ENCODE measurements around the gene ATAD2B. TPM values are rescaled to one million over a fixed set of nuclear protein-coding genes. Genes with fewer than 3 reads are reported as not detected.

ATAD2B gene
- total and polyA plus RNA-seq, 2 of the 4 experiments (the other 2 are of a cell fraction) = 1.5 to 5.0 TPM

- TF ChIP-seq FOS (IDR thresholded peaks at IDR 0.05; ENCODE audit: low read depth, low read length) (no peak), MAZ (IDR thresholded peaks at IDR 0.05; ENCODE audit: borderline replicate concordance, low read depth, low read length) (no peak)
Measured at GRCh38 chr2:23756593-23757292, 170.2 kb downstream of the ATAD2B start (continued).

GRCh38 chr2:23754970-23755369, 172.0 kb downstream of the ATAD2B start:
- Histone ChIP-seq H3K27ac (ENCODE audit: insufficient read depth, low read length) (no peak overlapping the region), H3K23ac (ENCODE audit: low read depth, low read length) (0 out of 2 replicates have a peak overlapping the region, but pooled peaks have one; percentile 42), H3K4me2 (ENCODE audit: low read depth, low read length) (no peak overlapping the region), H3K9me1 (ENCODE audit: insufficient read depth, low read length) (peaks cover 5% of the 10 kb centered on the region), H3K18ac (ENCODE audit: low read depth, low read length) (peak overlapping the region; percentile 60; the same call in 1 of the 2 replicates), H3K9ac (ENCODE audit: low read depth, low read length) (no peak overlapping the region), H4K8ac (ENCODE audit: low read depth in 2 of 2, low read length in 2 of 2) (no peak overlapping the region), H3K9me3 (ENCODE audit: control insufficient read depth, insufficient read depth, low read length) (no peaks in the 10 kb centered on the region), H3K4me1 (ENCODE audit: control insufficient read depth, insufficient read depth, low read length) (peaks cover 20% of the 10 kb centered on the region), H2AK5ac (ENCODE audit: low read depth, low read length) (no peak overlapping the region), H3K4me3 (ENCODE audit: insufficient read depth, low read depth, low read length) (no peak overlapping the region), H2BK5ac (ENCODE audit: low read depth, low read length, poor library complexity, severe bottlenecking) (no peak overlapping the region), H3K36me3 (ENCODE audit: control insufficient read depth, insufficient read depth, low read length) (peaks cover 6% of the 10 kb centered on the region), H3K14ac (replicated peaks; ENCODE audit: low read depth, low read length) (no peak overlapping the region; the same call in 1 of the 2 replicates), H4K20me1 (ENCODE audit: insufficient read depth, low read length) (no peaks in the 10 kb centered on the region), H3K79me1 (ENCODE audit: low read depth in 1 of 2, low read length in 2 of 2) (peaks cover 0 to 5% of the 10 kb centered on the region in 2 experiments; a peak in 2 of 4 replicates), H2BK15ac (ENCODE audit: low read depth, low read length) (peak overlapping the region; percentile 46; the same call in 1 of the 3 replicates), H2BK20ac (ENCODE audit: low read depth, low read length) (peak overlapping the region; percentile 52; the same call in 1 of the 2 replicates), H4K91ac (ENCODE audit: insufficient read depth, low read depth, low read length) (no peak overlapping the region), H3K27me3 (ENCODE audit: control insufficient read depth, insufficient read depth, low read length) (no peaks in the 10 kb centered on the region), H2AK9ac (replicated peaks; ENCODE audit: low read depth, low read length, poor library complexity) (no peak overlapping the region), H3K56ac (ENCODE audit: extremely low read depth, insufficient read depth, low read length) (no peak overlapping the region), H2AFZ (replicated peaks; ENCODE audit: low read length, poor library complexity) (no peak overlapping the region), H4K5ac (ENCODE audit: low read depth, low read length) (no peak overlapping the region), H2BK120ac (ENCODE audit: low read depth, low read length) (no peak overlapping the region), H3K4ac (ENCODE audit: low read depth, low read length) (peak overlapping the region; percentile 65; the same call in 1 of the 2 replicates)
- DNase-seq (no peak), ATAC-seq (ENCODE audit: low read depth) (no peak)
- dilution Hi-C loops (cut with HindIII; ENCODE audit: low sequenced_read_pairs, unreplicated experiment) (no loop called here), in situ Hi-C loops (cut with MboI; ENCODE audit: low sequenced_read_pairs) (loop anchor here (25.0 kb wide), 1 partner anchor 368 kb away; the partner anchor contains the start of gene KLHL29), intact Hi-C loops (cut with micrococcal nuclease) (loop anchor here (10.0 kb wide), 1 partner anchor 270 kb away; no protein-coding TSS in a partner anchor)
- POLR2A ChIA-PET (ENCODE audit: unreplicated experiment) = no interaction called here
- CTCF ChIA-PET = interaction anchor here (0.6 kb wide), 1 partner anchor 58 kb away, joined by 3 read pairs; no protein-coding TSS in a partner anchor
- no TSS peak for BruUV-seq (replicated peaks)
- TF ChIP-seq RCOR1 (IDR thresholded peaks at IDR 0.05; ENCODE audit: insufficient replicate concordance, low read length) = no peak
- TF ChIP-seq MAFK (IDR thresholded peaks at IDR 0.05; ENCODE audit: low read depth, low read length) = no peak
- no peak for TF ChIP-seq BHLHE40 (IDR thresholded peaks at IDR 0.05; ENCODE audit: low read depth, low read length)
- TF ChIP-seq CTCF (conservative IDR thresholded peaks at IDR 0.05; ENCODE audit: low read depth, low read length) = no peak
- no peak for TF ChIP-seq CHD1 (IDR thresholded peaks at IDR 0.05; ENCODE audit: low read depth, low read length)
- no peak for TF ChIP-seq FOS (IDR thresholded peaks at IDR 0.05; ENCODE audit: low read depth, low read length)
- no peak for TF ChIP-seq SMC3 (IDR thresholded peaks at IDR 0.05; ENCODE audit: low read depth, low read length)
- no peak for TF ChIP-seq USF2 (IDR thresholded peaks at IDR 0.05; ENCODE audit: low read depth, low read length)
- TF ChIP-seq MAZ (IDR thresholded peaks at IDR 0.05; ENCODE audit: borderline replicate concordance, low read depth, low read length) = no peak
- TF ChIP-seq RAD21 (IDR thresholded peaks at IDR 0.05; ENCODE audit: low read length) = no peak
- TF ChIP-seq POLR2A (IDR thresholded peaks at IDR 0.05; ENCODE audit: low read depth, low read length) = no peak
- no peak for TF ChIP-seq CEBPB (IDR thresholded peaks at IDR 0.05; ENCODE audit: low read depth, low read length)
- no peak for TF ChIP-seq MXI1 (IDR thresholded peaks at IDR 0.05; ENCODE audit: borderline replicate concordance, low read depth, low read length)
